Measurements from ENCODE around the gene RUSC2.
"Not testable (repeated sequence)": the region's sequence is repeated elsewhere in the genome, so short reads cannot be mapped to it uniquely, and the experiment has no call there.

The RUSC2 gene

GRCh38 chr9:35533398-35533797, 43.5 kb downstream of the RUSC2 start:
- TF ChIP-seq CTCF (IDR thresholded peaks at IDR 0.05; ENCODE audit: insufficient read depth, low read length) (no peak), GABPA (IDR thresholded peaks at IDR 0.05; ENCODE audit: low read depth) (no peak), REST (IDR thresholded peaks at IDR 0.05; ENCODE audit: insufficient replicate concordance, low read depth) (no peak), POLR2AphosphoS5 (IDR thresholded peaks at IDR 0.05; ENCODE audit: low read depth) (no peak), SPI1 (IDR thresholded peaks at IDR 0.05; ENCODE audit: borderline replicate concordance, low read depth) (no peak)
- Histone ChIP-seq H3K27me3 (ENCODE audit: insufficient read depth, poor library complexity, severe bottlenecking) (no peaks in the 10 kb centered on the region), H3K27ac (replicated peaks) (no peak overlapping the region), H3K4me3 (replicated peaks; ENCODE audit: insufficient read depth, low read length) (no peak overlapping the region)
- DNase-seq (ENCODE audit: low read depth in 1 of 2, low spot score in 1 of 2): no peak

GRCh38 chr9:35534921-35535320, 45.0 kb downstream of the RUSC2 start:
- not testable (repeated sequence) for H3K4me3 ChIP-seq (replicated peaks; ENCODE audit: insufficient read depth, low read length); H3K27ac ChIP-seq (replicated peaks); H3K27me3 ChIP-seq (ENCODE audit: insufficient read depth, poor library complexity, severe bottlenecking); DNase-seq (ENCODE audit: low read depth in 1 of 2, low spot score in 1 of 2)

- no peak overlapping the region for H3K4me3 ChIP-seq (replicated peaks; ENCODE audit: insufficient read depth, low read length)
- no peak for DNase-seq (ENCODE audit: low read depth in 1 of 2, low spot score in 1 of 2)
- no peak overlapping the region for H3K27ac ChIP-seq (replicated peaks)
- TF ChIP-seq REST (IDR thresholded peaks at IDR 0.05; ENCODE audit: insufficient replicate concordance, low read depth): no peak
- TF ChIP-seq SPI1 (IDR thresholded peaks at IDR 0.05; ENCODE audit: borderline replicate concordance, low read depth): no peak
- TF ChIP-seq GABPA (IDR thresholded peaks at IDR 0.05; ENCODE audit: low read depth): no peak
- TF ChIP-seq CTCF (IDR thresholded peaks at IDR 0.05; ENCODE audit: insufficient read depth, low read length): no peak
- no peak for TF ChIP-seq POLR2AphosphoS5 (IDR thresholded peaks at IDR 0.05; ENCODE audit: low read depth)
- H3K27me3 ChIP-seq (ENCODE audit: insufficient read depth, poor library complexity, severe bottlenecking): no peaks in the 10 kb centered on the region
Observed at GRCh38 chr9:35537913-35538312, 48.0 kb downstream of the RUSC2 start.

GRCh38 chr9:35538361-35539234, 48.7 kb downstream of the RUSC2 start:
- H3K4me3 ChIP-seq (replicated peaks; ENCODE audit: insufficient read depth, low read length): no peak overlapping the region
- peak in 1 of 2 experiments; percentile 56 for DNase-seq (ENCODE audit: low read depth in 1 of 2, low spot score in 1 of 2)
- TF ChIP-seq CTCF (IDR thresholded peaks at IDR 0.05; ENCODE audit: insufficient read depth, low read length): no peak
- TF ChIP-seq POLR2AphosphoS5 (IDR thresholded peaks at IDR 0.05; ENCODE audit: low read depth): no peak
- TF ChIP-seq SPI1 (IDR thresholded peaks at IDR 0.05; ENCODE audit: borderline replicate concordance, low read depth): no peak
- TF ChIP-seq GABPA (IDR thresholded peaks at IDR 0.05; ENCODE audit: low read depth): no peak
- TF ChIP-seq REST (IDR thresholded peaks at IDR 0.05; ENCODE audit: insufficient replicate concordance, low read depth): no peak
- no peaks in the 10 kb centered on the region for H3K27me3 ChIP-seq (ENCODE audit: insufficient read depth, poor library complexity, severe bottlenecking)
- H3K27ac ChIP-seq (replicated peaks): no peak overlapping the region
